GM18498 (cell line): ENCODE measurements around the gene PDE7B.
"Not testable (repeated sequence)": the region's sequence is repeated elsewhere in the genome, so short reads cannot be mapped to it uniquely, and the experiment has no call there.

ENCODE experiments used
- ATAC-seq: cut with Tn5 transposase; IDR thresholded peaks from one replicate; pipeline ENCODE4 v1.9.1; 2021; ENCODE audit warnings: mild to moderate bottlenecking, moderate library complexity; ENCODE audit not compliant: unreplicated experiment

The PDE7B gene

DNA sequence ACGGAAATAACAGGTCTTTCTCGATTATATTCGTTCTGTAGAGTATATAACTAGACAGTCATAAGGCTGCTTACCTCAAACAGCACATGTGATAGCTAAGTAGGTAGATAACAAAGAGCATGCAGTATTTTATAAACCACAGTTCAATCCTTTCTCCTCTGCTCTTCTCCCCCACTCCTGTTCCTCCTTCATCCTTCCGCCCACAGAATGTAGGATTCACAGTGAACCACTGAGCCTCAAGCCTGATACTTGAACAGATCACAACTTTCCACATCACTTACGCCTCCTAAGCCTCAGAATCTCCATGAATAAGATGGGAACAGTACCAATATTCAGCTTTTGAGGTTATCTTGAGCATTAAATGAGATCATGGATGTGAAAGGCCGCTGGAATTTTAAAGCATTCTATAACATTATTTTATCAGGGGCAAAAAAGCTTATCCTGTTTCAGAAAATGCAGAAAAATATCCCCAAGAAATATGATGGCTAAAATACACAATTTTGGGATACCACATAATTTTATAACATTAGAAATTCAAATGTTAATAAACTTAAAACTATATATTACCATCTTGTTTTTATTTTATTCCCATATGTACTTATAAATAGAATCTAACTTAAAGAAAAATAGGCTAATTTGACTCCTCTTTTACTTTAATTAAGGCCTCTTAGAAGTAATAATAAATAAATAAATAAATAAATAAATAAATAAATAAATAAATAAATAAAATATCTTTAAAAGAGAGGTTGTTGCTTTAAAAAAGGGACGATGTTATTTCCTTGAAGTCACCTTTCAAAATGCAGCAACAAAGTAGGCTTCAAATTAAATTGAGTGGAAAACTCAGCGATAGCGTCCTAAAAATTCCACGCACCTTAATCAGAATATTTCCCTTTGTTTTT is 365.3 kb downstream of the PDE7B start:
- no peak for ATAC-seq

DNA sequence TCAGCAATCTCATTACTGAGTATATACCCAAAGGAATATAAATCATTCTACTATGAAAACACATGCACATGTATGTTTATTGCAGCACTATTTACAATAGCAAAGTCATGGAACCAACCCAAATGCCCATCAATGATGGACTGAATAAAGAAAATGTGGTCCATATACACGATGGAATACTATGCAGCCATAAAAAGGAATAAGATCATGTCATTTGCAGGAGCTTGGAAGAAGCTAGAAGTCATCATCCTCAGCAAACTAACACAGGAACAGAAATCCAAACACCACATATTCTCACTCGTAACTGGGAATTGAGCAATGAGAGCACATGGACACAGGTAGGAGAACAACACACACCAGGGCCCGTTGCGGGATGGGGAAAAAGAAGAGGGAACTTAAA is 373.5 kb downstream of the PDE7B start:
- not testable (repeated sequence) for ATAC-seq

DNA sequence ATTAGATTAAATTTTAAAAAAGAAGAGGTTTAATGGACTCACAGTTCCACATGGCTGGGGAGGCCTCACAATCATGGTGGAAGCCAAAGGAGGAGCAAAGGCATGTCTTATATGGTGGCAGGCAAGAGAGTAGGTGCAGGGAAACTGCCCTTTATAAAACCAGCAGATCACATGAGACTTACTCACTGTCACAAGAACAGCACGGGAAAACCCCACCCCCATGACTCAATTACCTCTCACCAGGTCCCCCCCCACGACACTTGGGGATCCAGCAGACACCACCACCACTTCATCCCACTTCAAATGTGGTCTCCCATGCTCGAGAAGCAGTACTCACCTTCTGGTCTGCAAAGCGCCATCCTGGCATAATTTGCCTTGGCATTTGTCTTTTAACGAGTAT is 374.0 kb downstream of the PDE7B start:
- ATAC-seq: no peak

DNA sequence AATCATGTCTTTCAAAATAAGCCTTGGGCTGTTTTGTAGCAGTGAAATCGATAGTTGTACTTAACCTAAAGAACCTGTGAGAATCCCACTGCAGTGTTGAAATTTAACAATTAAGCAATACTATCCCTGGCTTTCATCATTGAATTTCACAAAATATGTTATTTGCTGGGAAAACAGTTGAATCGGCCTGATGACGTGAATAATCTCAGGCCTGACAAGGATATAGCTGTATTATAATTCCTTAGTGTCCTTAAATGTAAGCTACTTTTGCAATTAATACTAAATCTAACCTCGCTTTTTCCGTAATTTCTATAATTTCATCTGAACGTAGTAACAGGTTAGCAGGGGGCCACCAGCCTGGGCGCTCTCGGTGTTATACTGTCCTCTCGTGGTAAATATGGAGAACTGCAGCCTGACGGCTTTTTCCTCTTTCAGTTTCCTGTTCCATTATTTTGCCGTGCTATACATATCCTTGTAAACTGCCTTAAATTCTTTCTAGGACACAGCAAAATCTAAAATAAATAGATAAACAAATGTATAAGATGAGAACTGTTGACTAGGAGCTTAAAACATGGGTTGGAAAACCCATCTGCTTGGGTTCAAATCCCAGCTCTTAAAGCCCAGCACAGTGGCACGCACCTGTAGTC is 374.6 kb downstream of the PDE7B start:
- ATAC-seq: peak; percentile 81

DNA sequence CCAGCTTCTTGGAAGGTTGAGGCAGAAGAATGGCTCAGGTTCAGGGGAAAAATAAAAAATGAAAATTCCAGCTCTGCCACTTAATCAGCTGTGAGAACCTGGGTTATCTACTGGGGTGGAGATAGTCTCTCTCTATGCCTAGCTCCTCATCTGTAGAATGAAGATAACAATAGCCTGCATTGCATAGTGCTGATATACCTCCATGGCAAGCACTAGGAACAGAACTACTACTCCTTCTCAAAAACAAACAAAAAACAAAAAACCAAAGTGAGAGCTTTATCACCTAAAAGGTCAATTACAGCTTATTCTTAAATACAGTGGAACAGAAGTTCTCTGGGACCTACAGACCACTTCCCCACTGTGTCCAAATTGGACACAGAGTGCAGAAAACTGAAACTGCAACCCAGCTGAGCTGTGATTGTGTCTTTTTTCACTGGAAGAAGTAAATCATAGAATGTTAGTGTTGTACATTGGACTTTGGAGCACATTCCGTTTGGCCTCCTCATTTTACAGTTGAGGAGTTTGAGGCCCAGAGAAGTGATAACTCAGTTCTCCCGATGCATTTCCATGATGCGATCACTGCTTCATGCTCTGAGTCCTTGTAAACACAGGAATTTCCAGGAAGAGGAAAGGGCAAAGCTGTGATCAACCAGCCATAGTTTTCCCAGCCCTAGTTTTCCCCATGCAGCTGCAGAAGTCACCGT is 375.3 kb downstream of the PDE7B start:
- peak; percentile 17 for ATAC-seq

DNA sequence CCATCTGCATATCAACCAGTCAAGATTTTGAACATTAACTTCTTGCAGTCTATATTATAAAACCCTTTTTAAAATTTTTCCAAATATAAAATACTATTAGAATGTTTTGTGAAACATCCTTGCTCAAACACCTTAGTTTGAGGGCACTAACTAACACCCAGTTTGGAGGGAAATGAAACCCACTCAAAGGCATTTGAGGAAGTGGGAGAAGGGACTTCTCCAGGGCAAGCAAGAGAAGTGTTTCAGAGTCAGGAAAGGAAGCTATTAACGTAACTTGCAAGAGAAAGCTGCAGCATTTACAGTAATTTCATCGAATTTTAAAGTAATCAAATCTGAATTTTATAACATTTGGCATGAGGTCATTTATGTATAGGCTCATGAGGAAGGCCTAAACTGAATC is 377.3 kb downstream of the PDE7B start:
- no peak for ATAC-seq

DNA sequence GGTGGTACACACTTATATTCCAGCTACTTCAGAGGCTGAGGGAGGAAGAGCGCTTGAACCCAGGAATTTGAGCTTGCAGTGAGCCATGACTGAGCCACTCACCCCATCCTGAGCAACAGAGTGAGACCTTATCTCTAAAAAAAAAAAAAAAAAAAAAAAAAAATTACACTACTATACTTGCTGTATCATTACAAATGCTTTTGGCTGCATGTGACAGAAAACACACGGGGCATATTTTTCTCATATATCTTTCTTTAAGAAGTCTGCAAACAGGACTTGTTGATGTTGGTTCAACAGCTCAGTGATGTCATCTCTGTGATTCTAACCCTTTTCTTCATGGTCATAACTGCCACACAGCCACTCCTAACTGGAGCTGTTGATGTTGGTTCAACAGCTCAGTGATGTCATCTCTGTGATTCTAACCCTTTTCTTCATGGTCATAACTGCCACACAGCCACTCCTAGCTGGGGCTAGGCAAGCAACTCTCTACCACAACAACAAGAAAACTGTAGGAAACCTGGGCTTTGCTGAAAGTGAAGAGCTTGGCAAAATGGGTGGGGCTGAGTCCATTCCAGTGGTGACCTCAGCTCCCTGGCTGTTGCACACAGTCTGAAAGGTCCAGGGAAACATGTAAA is 378.8 kb downstream of the PDE7B start:
- ATAC-seq: no peak

DNA sequence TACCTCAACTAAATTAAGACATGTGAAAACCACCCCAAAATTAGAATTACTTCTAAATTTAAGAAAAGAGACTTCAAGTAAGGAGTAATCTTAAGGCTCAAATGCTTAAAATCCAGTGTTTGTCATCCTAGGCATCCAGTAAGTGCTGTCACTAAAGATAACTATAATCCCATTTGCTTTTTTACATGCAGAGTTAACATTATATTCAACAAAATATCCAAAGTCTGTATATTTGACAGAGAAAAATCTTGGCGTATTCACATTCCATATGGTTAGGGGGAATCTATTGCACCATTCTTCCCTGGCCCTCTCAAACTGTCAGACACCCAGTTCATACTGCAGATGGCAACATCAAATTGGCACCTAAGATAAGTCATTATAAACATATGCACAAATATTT is 381.2 kb downstream of the PDE7B start:
- no peak for ATAC-seq

DNA sequence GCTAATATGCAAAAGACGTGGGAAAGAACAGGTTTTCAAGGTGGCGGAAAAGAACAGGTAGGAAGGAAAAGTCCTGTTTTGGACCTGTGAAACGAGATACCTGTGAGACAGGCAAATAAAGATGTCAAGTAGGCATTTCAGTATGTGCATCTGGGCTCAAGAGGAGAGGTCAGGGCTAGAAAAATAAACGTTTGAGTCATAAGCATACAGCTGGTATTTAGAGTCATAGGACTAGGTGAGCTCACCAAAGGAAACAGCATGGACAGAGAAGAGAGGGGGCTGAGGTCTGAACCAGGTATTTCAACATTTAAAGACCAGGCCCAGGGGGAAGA is 383.7 kb downstream of the PDE7B start:
- ATAC-seq: no peak

DNA sequence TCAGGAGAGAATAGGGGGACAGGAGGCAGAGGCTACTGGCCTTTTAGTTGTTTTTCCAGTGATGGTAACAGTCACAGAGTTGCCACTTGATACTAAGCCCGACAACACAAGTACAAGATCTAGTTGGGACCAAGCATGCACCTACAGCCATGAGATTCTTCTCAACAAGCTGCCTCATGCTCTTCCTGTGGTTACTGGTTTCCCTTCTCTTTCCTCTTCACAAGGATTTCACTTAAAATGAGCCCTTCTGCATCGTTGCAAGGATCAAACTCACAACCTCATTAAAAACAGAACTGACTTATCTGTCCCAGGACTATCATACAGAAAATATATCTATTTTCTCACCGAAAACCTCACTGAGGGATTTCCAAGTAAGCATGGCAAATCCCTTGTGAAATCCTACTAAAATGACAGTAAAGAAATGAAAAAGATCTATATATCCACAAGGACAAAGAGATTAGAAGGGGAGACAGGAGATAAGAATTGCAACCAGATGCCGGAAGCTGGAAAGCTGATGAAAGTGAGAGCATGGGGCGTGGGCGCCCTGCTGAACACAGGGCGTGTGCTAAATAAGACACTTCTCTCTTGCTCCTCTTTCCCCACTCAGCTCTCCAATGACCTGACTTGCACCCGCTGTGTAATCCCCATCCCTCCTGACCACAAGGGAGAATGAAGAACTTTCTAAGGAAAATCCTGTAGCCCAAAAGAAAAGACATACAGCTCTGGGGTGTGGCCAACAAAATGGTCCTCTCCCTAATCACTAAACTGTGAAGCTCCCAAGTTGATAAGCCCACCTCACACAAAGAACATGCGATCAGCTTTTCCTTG is 385.2 kb downstream of the PDE7B start:
- no peak for ATAC-seq

DNA sequence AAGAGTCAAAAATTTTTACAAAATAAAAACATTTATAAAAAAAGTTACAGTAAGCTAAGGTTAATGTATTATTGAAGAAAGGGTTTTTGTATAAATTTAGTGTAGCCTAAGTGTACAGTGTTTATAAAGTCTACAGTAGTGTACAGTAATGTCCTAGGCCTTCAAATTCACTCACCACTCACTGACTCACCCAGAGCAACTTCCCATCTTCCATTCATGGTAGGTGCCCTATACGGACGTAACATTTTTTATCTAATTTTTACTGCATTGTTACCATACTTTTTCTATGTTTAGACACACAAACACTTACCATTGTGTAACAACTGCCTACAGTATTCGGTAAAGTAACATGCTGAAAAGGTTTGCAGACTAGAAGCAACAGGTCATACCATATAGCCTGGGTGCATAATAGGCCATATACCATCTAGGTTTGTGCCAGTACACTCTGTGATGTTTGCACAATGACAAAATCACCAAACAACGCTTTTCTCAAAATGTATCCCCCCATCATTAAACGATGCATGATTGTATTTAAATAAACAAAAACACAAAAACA is 392.6 kb downstream of the PDE7B start:
- ATAC-seq: no peak
